ENCODE measurements around the gene MARF1. TPM values are rescaled to one million over a fixed set of nuclear protein-coding genes. Genes with fewer than 3 reads are reported as not detected.
A peak's percentile ranks its signal among the peaks of the same experiment; 100 is the strongest.

The MARF1 gene
- total RNA-seq, 4 donors from 2014 or later: 50.7 to 55.5 (median 53.1) TPM

- TF ChIP-seq POLR2A (IDR thresholded peaks at IDR 0.05): no peak
- no peak for TF ChIP-seq CTCF (IDR thresholded peaks at IDR 0.05)
- Histone ChIP-seq H3K27ac (no peak overlapping the region), H3K9me3 (no peaks in the 10 kb centered on the region), H3K4me3 (replicated peaks in 1 of 3) (no peak overlapping the region), H3K27me3 (no peaks in the 10 kb centered on the region), H3K4me1 (no peaks in the 10 kb centered on the region), H3K36me3 (peaks cover 10 to 13% of the 10 kb centered on the region in 2 donors)
- intact Hi-C loops (cut with DNase I): no loop called here
- 97 to 100% methylated on average over 2 of the region's 2 CpGs for WGBS, 2 donors
- DNase-seq: no peak
Measured at GRCh38 chr16:15686287-15686686, 43.3 kb upstream of the MARF1 start.

GRCh38 chr16:15682105-15682570 lies 39.2 kb upstream of the MARF1 start:
- H3K36me3 ChIP-seq: peaks cover 0 to 3% of the 10 kb centered on the region in 2 donors
- H3K27me3 ChIP-seq: no peaks in the 10 kb centered on the region
- no peaks in the 10 kb centered on the region for H3K9me3 ChIP-seq
- intact Hi-C loops (cut with DNase I): no loop called here
- H3K4me3 ChIP-seq (replicated peaks in 1 of 3): no peak overlapping the region
- peak in 3 of 6 experiments; percentile 11 to 37 (median 30) for TF ChIP-seq CTCF (IDR thresholded peaks at IDR 0.05)
- no peak for TF ChIP-seq POLR2A (IDR thresholded peaks at IDR 0.05)
- no peaks in the 10 kb centered on the region for H3K4me1 ChIP-seq
- H3K27ac ChIP-seq: peak overlapping the region in 1 of 3 donors; percentile 55
- WGBS, 2 donors: 64 to 67% methylated on average over 7 of the region's 7 CpGs
- DNase-seq: peak; percentile 31 to 53

- Histone ChIP-seq H3K36me3 (peaks cover 0 to 3% of the 10 kb centered on the region in 2 donors), H3K9me3 (no peaks in the 10 kb centered on the region), H3K4me3 (replicated peaks in 1 of 3) (no peak overlapping the region), H3K27ac (no peak overlapping the region), H3K27me3 (no peaks in the 10 kb centered on the region), H3K4me1 (peaks cover 0 to 7% of the 10 kb centered on the region in 2 donors)
- DNase-seq: no peak
- TF ChIP-seq POLR2A (IDR thresholded peaks at IDR 0.05) (no peak), CTCF (IDR thresholded peaks at IDR 0.05) (no peak)
- intact Hi-C loops (cut with DNase I): no loop called here
- 96% methylated on average over 5 of the region's 5 CpGs for WGBS, 2 donors
Measured at GRCh38 chr16:15677447-15677846, 34.5 kb upstream of the MARF1 start.

GRCh38 chr16:15676506-15676905 lies 33.6 kb upstream of the MARF1 start:
- 83 to 93% methylated on average over 10 of the region's 10 CpGs for WGBS, 2 donors
- H3K9me3 ChIP-seq: no peaks in the 10 kb centered on the region
- TF ChIP-seq CTCF (IDR thresholded peaks at IDR 0.05) (no peak), POLR2A (IDR thresholded peaks at IDR 0.05) (no peak)
- peaks cover 0 to 7% of the 10 kb centered on the region in 2 donors for H3K4me1 ChIP-seq
- H3K27me3 ChIP-seq: no peaks in the 10 kb centered on the region
- no peak overlapping the region for H3K4me3 ChIP-seq (replicated peaks in 1 of 3)
- peaks cover 0 to 3% of the 10 kb centered on the region in 2 donors for H3K36me3 ChIP-seq
- DNase-seq: no peak
- intact Hi-C loops (cut with DNase I): no loop called here
- H3K27ac ChIP-seq: no peak overlapping the region

GRCh38 chr16:15674571-15674970 lies 31.6 kb upstream of the MARF1 start:
- intact Hi-C loops (cut with DNase I): no loop called here
- WGBS, 2 donors: 98 to 99% methylated on average over 7 of the region's 7 CpGs
- H3K27ac ChIP-seq: no peak overlapping the region

More at GRCh38 chr16:15674571-15674970, 31.6 kb upstream of the MARF1 start:
- Histone ChIP-seq H3K4me3 (replicated peaks in 1 of 3) (no peak overlapping the region), H3K36me3 (peaks cover 0 to 3% of the 10 kb centered on the region in 2 donors), H3K27me3 (no peaks in the 10 kb centered on the region), H3K4me1 (peaks cover 0 to 7% of the 10 kb centered on the region in 2 donors), H3K9me3 (no peaks in the 10 kb centered on the region)
- DNase-seq: no peak
- TF ChIP-seq CTCF (IDR thresholded peaks at IDR 0.05) (no peak), POLR2A (IDR thresholded peaks at IDR 0.05) (no peak)

Data from thyroid gland (tissue), 4 donors.